CD14-positive monocyte (primary cell): ENCODE data around the gene RHOH. TPM values are rescaled to one million over a fixed set of nuclear protein-coding genes. Genes with fewer than 3 reads are reported as not detected.
A peak's percentile ranks its signal among the peaks of the same experiment; 100 is the strongest.

Experiments used
- DNase-seq, 3 donors: peaks; one replicate each; pipeline ENCODE4 v3.0.0-alpha.2; 2011 to 2022
- H2AFZ ChIP-seq: 2 replicates; pipeline ENCODE4 v1.6.0; 2012; ENCODE audit warnings: mild to moderate bottlenecking, low read depth, low read length, inconsistent platforms; ENCODE audit not compliant: insufficient read depth, poor library complexity, severe bottlenecking
- H3K27ac ChIP-seq, 2 donors: 1 replicate in 1 of 2; 2 replicates in 1 of 2; pipeline ENCODE4 v1.5.1; 2012 to 2013; ENCODE audit warnings: low read length in 2 of 2, control low read depth in 1 of 2, inconsistent platforms in 1 of 2, low read depth in 1 of 2, mild to moderate bottlenecking in 1 of 2
- H3K27me3 ChIP-seq, 2 donors: one replicate each; pipeline versions ENCODE4 v1.6.0 to v1.6.1; 2011 to 2013; ENCODE audit warnings: low read length in 2 of 2; ENCODE audit not compliant: control insufficient read depth in 2 of 2, insufficient read depth in 2 of 2
- H3K36me3 ChIP-seq, 2 donors: replicated peaks in 1 of 2; 1 replicate in 1 of 2; 2 replicates in 1 of 2; pipeline versions ENCODE4 v1.5.1 to v1.6.1; 2012 to 2013; ENCODE audit warnings: low read length in 2 of 2, control low read depth in 1 of 2, inconsistent platforms in 1 of 2, mild to moderate bottlenecking in 1 of 2; ENCODE audit not compliant: insufficient read depth in 2 of 2, control insufficient read depth in 1 of 2
- H3K4me1 ChIP-seq, 2 donors: 1 replicate in 1 of 2; 2 replicates in 1 of 2; pipeline versions ENCODE4 v1.5.1 to v1.6.1; 2012 to 2013; ENCODE audit warnings: low read length in 2 of 2, control low read depth in 1 of 2, inconsistent platforms in 1 of 2, mild to moderate bottlenecking in 1 of 2, moderate library complexity in 1 of 2; ENCODE audit not compliant: insufficient read depth in 2 of 2, control insufficient read depth in 1 of 2
- H3K4me2 ChIP-seq: replicated peaks from 2 replicates; pipeline ENCODE3; 2012; ENCODE audit warnings: low read length, moderate library complexity, mild to moderate bottlenecking; ENCODE audit not compliant: poor library complexity, severe bottlenecking; ENCODE audit errors: extremely low read depth
- H3K4me3 ChIP-seq, 3 experiments: fragments of 200-600 bp in 1 of 3; sonication (generic) in 1 of 3; replicated peaks in 1 of 3; 1 replicate in 2 of 3; 2 replicates in 1 of 3; pipeline ENCODE4 v1.5.1; 2011 to 2013; ENCODE audit warnings: low read length in 3 of 3, mild to moderate bottlenecking in 3 of 3, control low read depth in 2 of 3, low read depth in 2 of 3, inconsistent platforms in 1 of 3, moderate library complexity in 1 of 3
- H3K79me2 ChIP-seq: 2 replicates; pipeline ENCODE4 v1.6.0; 2012; ENCODE audit warnings: mild to moderate bottlenecking, control low read depth, inconsistent platforms, low read length, moderate library complexity; ENCODE audit not compliant: insufficient read depth
- H3K9ac ChIP-seq: 2 replicates; pipeline ENCODE4 v1.6.0; 2017; ENCODE audit warnings: low read length, mild to moderate bottlenecking; ENCODE audit not compliant: insufficient read depth, poor library complexity, severe bottlenecking
- H3K9me3 ChIP-seq, 2 donors: replicated peaks in 1 of 2; 1 replicate in 1 of 2; 2 replicates in 1 of 2; pipeline versions ENCODE4 v1.5.1 to v1.6.1; 2012 to 2013; ENCODE audit warnings: low read length in 2 of 2, control low read depth in 1 of 2; ENCODE audit not compliant: control insufficient read depth in 1 of 2, insufficient read depth in 1 of 2
- H4K20me1 ChIP-seq: 2 replicates; pipeline ENCODE4 v1.6.0; 2012; ENCODE audit warnings: mild to moderate bottlenecking, low read length, control low read depth, moderate library complexity; ENCODE audit not compliant: insufficient read depth
- H3K27ac Mint-ChIP-seq, 7 donors: one replicate each; pipeline ENCODE4 v1.8.0; 2020; ENCODE audit warnings: mild to moderate bottlenecking in 7 of 7, mixed read lengths in 7 of 7, moderate library complexity in 6 of 7, inconsistent platforms in 2 of 7
- H3K27me3 Mint-ChIP-seq, 3 donors: one replicate each; pipeline ENCODE4 v1.8.0; 2021 to 2022; ENCODE audit warnings: low read depth in 3 of 3, mild to moderate bottlenecking in 3 of 3, mixed read lengths in 3 of 3, moderate library complexity in 3 of 3, inconsistent platforms in 1 of 3
- H3K36me3 Mint-ChIP-seq, 2 donors: one replicate each; pipeline ENCODE4 v1.8.0; 2020; ENCODE audit warnings: mixed read lengths in 2 of 2, inconsistent platforms in 1 of 2, mild to moderate bottlenecking in 1 of 2
- H3K4me1 Mint-ChIP-seq: one replicate; pipeline ENCODE4 v1.8.0; 2020; ENCODE audit warnings: mild to moderate bottlenecking, mixed read lengths
- H3K4me3 Mint-ChIP-seq, 2 donors: one replicate each; pipeline ENCODE4 v1.8.0; 2020; ENCODE audit warnings: mild to moderate bottlenecking in 2 of 2, mixed read lengths in 2 of 2, moderate library complexity in 1 of 2
- H3K9me3 Mint-ChIP-seq, 7 donors: one replicate each; pipeline ENCODE4 v1.8.0; 2020 to 2022; ENCODE audit warnings: mixed read lengths in 7 of 7, mild to moderate bottlenecking in 6 of 7, moderate library complexity in 6 of 7, inconsistent platforms in 2 of 7
- WGBS: methylation state at CpG from one replicate; pipeline ENCODE4 v1.1.5; 2013; ENCODE audit warnings: missing lambda C conversion rate; ENCODE audit not compliant: insufficient coverage; 5-methylcytosine and 5-hydroxymethylcytosine counted together
- intact Hi-C, 2 donors: fragments of 100-400 bp; cut with micrococcal nuclease; formaldehyde crosslinking; loops; one replicate each; pipeline versions ENCODE4 v1.15.0 to v1.15.1; 2023
- polyA plus RNA-seq, 3 donors: library from polyadenylated mRNA; depleted of rRNA in 1 of 3; unstranded in 2 of 3; stranded (reverse) in 1 of 3; fragments of 300-500 nt in 2 of 3; fragments of >200 nt in 1 of 3; fragmentation: Illumina TruSeq in 2 of 3; gene quantifications; 1 replicate in 2 of 3; 2 replicates in 1 of 3; pipeline ENCODE4 v1.2.3, GENCODE V29; 2012 to 2021
- TF ChIP-seq, protein P1 (sequence below): fragments of 200-600 bp; IDR thresholded peaks from one replicate; pipeline ENCODE4 v1.8.0; 2022; ENCODE audit warnings: antibody characterized with exemption, mild to moderate bottlenecking

Gene RHOH
- polyA plus RNA-seq, 3 donors: 0.16 to 1.4 (median 1.2) TPM

- no peaks in the 10 kb centered on the region for H4K20me1 ChIP-seq
- H3K79me2 ChIP-seq: no peaks in the 10 kb centered on the region
- TF ChIP-seq, protein P1, sequence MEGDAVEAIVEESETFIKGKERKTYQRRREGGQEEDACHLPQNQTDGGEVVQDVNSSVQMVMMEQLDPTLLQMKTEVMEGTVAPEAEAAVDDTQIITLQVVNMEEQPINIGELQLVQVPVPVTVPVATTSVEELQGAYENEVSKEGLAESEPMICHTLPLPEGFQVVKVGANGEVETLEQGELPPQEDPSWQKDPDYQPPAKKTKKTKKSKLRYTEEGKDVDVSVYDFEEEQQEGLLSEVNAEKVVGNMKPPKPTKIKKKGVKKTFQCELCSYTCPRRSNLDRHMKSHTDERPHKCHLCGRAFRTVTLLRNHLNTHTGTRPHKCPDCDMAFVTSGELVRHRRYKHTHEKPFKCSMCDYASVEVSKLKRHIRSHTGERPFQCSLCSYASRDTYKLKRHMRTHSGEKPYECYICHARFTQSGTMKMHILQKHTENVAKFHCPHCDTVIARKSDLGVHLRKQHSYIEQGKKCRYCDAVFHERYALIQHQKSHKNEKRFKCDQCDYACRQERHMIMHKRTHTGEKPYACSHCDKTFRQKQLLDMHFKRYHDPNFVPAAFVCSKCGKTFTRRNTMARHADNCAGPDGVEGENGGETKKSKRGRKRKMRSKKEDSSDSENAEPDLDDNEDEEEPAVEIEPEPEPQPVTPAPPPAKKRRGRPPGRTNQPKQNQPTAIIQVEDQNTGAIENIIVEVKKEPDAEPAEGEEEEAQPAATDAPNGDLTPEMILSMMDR: no peak
- H3K36me3 Mint-ChIP-seq: peaks cover 0 to 5% of the 10 kb centered on the region in 2 donors
- no peak overlapping the region for H3K4me3 Mint-ChIP-seq
- H2AFZ ChIP-seq: peak overlapping the region; percentile 11
- peaks cover 3 to 4% of the 10 kb centered on the region in 2 donors for H3K4me1 ChIP-seq
- intact Hi-C loops: no loop called here
- no peaks in the 10 kb centered on the region for H3K36me3 ChIP-seq
- H3K9ac ChIP-seq: no peak overlapping the region
- peaks cover 0 to 2% (median 0%) of the 10 kb centered on the region in 3 donors for H3K27me3 Mint-ChIP-seq
- H3K4me2 ChIP-seq: no peak overlapping the region
- peaks cover 0 to 3% (median 0%) of the 10 kb centered on the region in 7 donors for H3K9me3 Mint-ChIP-seq
- no peaks in the 10 kb centered on the region for H3K9me3 ChIP-seq
- 100% methylated on average over 1 of the region's 5 CpGs for WGBS
- H3K27ac Mint-ChIP-seq: no peak overlapping the region
- no peak for DNase-seq
- peaks cover 24% of the 10 kb centered on the region for H3K4me1 Mint-ChIP-seq
- no peak overlapping the region for H3K4me3 ChIP-seq
- H3K27me3 ChIP-seq: no peaks in the 10 kb centered on the region
- H3K27ac ChIP-seq: no peak overlapping the region
Measured at GRCh38 chr4:40225497-40225896, 28.7 kb downstream of the RHOH start.

DNA sequence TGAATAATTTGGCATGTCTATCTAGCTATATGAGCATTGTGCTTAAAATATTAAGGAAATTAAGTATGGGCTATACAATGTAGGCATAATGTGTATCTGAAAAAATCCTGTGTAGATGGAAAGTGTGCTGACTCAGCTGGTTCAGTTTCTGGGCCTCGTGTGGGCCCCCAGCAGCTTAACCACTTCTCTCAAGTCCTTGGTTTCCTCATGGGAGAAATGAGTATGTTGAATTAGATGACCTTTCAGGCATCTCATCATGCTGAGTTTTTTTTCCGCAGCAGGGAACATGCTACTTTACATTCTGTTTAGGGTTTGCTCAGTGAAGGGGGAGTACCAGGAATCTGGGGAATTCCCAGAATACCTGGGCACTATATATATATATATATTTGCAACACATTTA lies 30.5 kb downstream of the RHOH start:
- TF ChIP-seq, protein P1: no peak
- no peaks in the 10 kb centered on the region for H3K9me3 ChIP-seq
- H3K36me3 ChIP-seq: no peaks in the 10 kb centered on the region
- no CpG with 5 or more reads among the region's 2 CpGs for WGBS
- H4K20me1 ChIP-seq: no peaks in the 10 kb centered on the region
- no peak overlapping the region for H3K9ac ChIP-seq
- Mint-ChIP-seq H3K4me3 (no peak overlapping the region), H3K9me3 (peaks cover 0 to 3% (median 0%) of the 10 kb centered on the region in 7 donors), H3K36me3 (peaks cover 0 to 5% of the 10 kb centered on the region in 2 donors), H3K27ac (peak overlapping the region in 1 of 7 donors; percentile 22), H3K4me1 (peaks cover 27% of the 10 kb centered on the region), H3K27me3 (peaks cover 0 to 2% (median 0%) of the 10 kb centered on the region in 3 donors)
- H3K4me2 ChIP-seq: no peak overlapping the region
- peaks cover 3 to 10% of the 10 kb centered on the region in 2 donors for H3K4me1 ChIP-seq
- intact Hi-C loops: no loop called here
- H3K27ac ChIP-seq: no peak overlapping the region
- H3K79me2 ChIP-seq: no peaks in the 10 kb centered on the region
- H3K4me3 ChIP-seq: no peak overlapping the region
- no peak overlapping the region for H2AFZ ChIP-seq
- DNase-seq: peak in 1 of 3 donors; percentile 14
- H3K27me3 ChIP-seq: no peaks in the 10 kb centered on the region
